H9 (cell line): Measurements from ENCODE around the gene HCFC2. TPM values are rescaled to one million over a fixed set of nuclear protein-coding genes. Genes with fewer than 3 reads are reported as not detected.
A peak's percentile ranks its signal among the peaks of the same experiment; 100 is the strongest.

Source experiments
- DNase-seq: peaks from one replicate; pipeline ENCODE4 v3.0.0-alpha.2; 2017
- H2AFZ ChIP-seq: one replicate; pipeline ENCODE4 v1.6.1; 2013; ENCODE audit warnings: mild to moderate bottlenecking, low read length, control low read depth, moderate library complexity
- H2AK5ac ChIP-seq: 2 replicates; pipeline ENCODE4 v1.6.1; 2013; ENCODE audit warnings: low read length, control low read depth, mixed read lengths; ENCODE audit not compliant: insufficient read length
- H2BK120ac ChIP-seq: one replicate; pipeline ENCODE4 v1.6.1; 2013; ENCODE audit warnings: low read depth, mild to moderate bottlenecking, low read length, control low read depth, inconsistent platforms; ENCODE audit not compliant: poor library complexity, severe bottlenecking
- H2BK12ac ChIP-seq: 2 replicates; pipeline ENCODE4 v1.6.1; 2013; ENCODE audit warnings: low read length, control low read depth, mixed read lengths, low read depth; ENCODE audit not compliant: insufficient read length
- H2BK15ac ChIP-seq: 2 replicates; pipeline ENCODE4 v1.6.1; 2013; ENCODE audit warnings: low read depth, low read length, control low read depth
- H2BK20ac ChIP-seq: one replicate; pipeline ENCODE4 v1.6.1; 2013; ENCODE audit warnings: low read depth, mild to moderate bottlenecking, low read length, control low read depth, inconsistent platforms; ENCODE audit not compliant: poor library complexity, severe bottlenecking
- H2BK5ac ChIP-seq: 2 replicates; pipeline ENCODE4 v1.6.1; 2013; ENCODE audit warnings: low read length, control low read depth, mixed read lengths; ENCODE audit not compliant: insufficient read length
- H3K14ac ChIP-seq: 2 replicates; pipeline ENCODE4 v1.6.1; 2013; ENCODE audit warnings: low read length, control low read depth; ENCODE audit not compliant: insufficient read depth
- H3K18ac ChIP-seq: 2 replicates; pipeline ENCODE4 v1.6.1; 2013; ENCODE audit warnings: low read depth, mild to moderate bottlenecking, mixed read lengths, low read length, control low read depth; ENCODE audit not compliant: insufficient read length
- H3K23ac ChIP-seq: 2 replicates; pipeline ENCODE4 v1.6.1; 2013; ENCODE audit warnings: low read length, control low read depth, mixed read lengths, low read depth; ENCODE audit not compliant: insufficient read length
- H3K23me2 ChIP-seq: 2 replicates; pipeline ENCODE4 v1.6.1; 2013; ENCODE audit warnings: low read depth, mild to moderate bottlenecking, mixed read lengths, low read length, control low read depth; ENCODE audit not compliant: insufficient read length, poor library complexity, severe bottlenecking
- H3K27ac ChIP-seq: 2 replicates; pipeline ENCODE4 v1.5.1; 2013; ENCODE audit warnings: low read length, control low read depth, mixed read lengths, low read depth; ENCODE audit not compliant: insufficient read length
- H3K27me3 ChIP-seq: 2 replicates; pipeline ENCODE4 v1.6.1; 2013; ENCODE audit warnings: low read length, control low read depth, inconsistent platforms; ENCODE audit not compliant: insufficient read depth
- H3K4ac ChIP-seq: 2 replicates; pipeline ENCODE4 v1.6.1; 2013; ENCODE audit warnings: low read depth, mild to moderate bottlenecking, control low read depth, inconsistent platforms, low read length, moderate library complexity
- H3K4me1 ChIP-seq: 2 replicates; pipeline ENCODE4 v1.6.1; 2013; ENCODE audit warnings: low read length, control low read depth, inconsistent platforms; ENCODE audit not compliant: insufficient read depth
- H3K4me2 ChIP-seq: 2 replicates; pipeline ENCODE4 v1.6.1; 2013; ENCODE audit warnings: low read length, control low read depth, mixed read lengths; ENCODE audit not compliant: insufficient read length, insufficient read depth
- H3K56ac ChIP-seq: 2 replicates; pipeline ENCODE4 v1.6.1; 2013; ENCODE audit warnings: low read depth, mild to moderate bottlenecking, mixed read lengths, low read length, control low read depth; ENCODE audit not compliant: insufficient read length
- H3K79me1 ChIP-seq: 2 replicates; pipeline ENCODE4 v1.6.1; 2013; ENCODE audit warnings: low read depth, mild to moderate bottlenecking, moderate library complexity, low read length, control low read depth, inconsistent platforms; ENCODE audit not compliant: insufficient read depth, poor library complexity, severe bottlenecking
- H3K79me2 ChIP-seq: 2 replicates; pipeline ENCODE4 v1.6.1; 2013; ENCODE audit warnings: low read length, control low read depth, inconsistent platforms; ENCODE audit not compliant: insufficient read depth
- H3K9ac ChIP-seq: 2 replicates; pipeline ENCODE4 v1.6.1; 2013; ENCODE audit warnings: low read length, control low read depth, mixed read lengths; ENCODE audit not compliant: insufficient read length; ENCODE audit errors: extremely low read depth
- H3K9me3 ChIP-seq: one replicate; pipeline ENCODE4 v1.6.1; 2013; ENCODE audit warnings: low read depth, low read length, inconsistent platforms; ENCODE audit not compliant: control insufficient read depth
- H3T11ph ChIP-seq: one replicate; pipeline ENCODE4 v1.6.1; 2013; ENCODE audit warnings: mild to moderate bottlenecking, low read length, control low read depth, inconsistent platforms
- H4K20me1 ChIP-seq: one replicate; pipeline ENCODE4 v1.6.1; 2013; ENCODE audit not compliant: control insufficient read depth, insufficient read length, insufficient read depth
- H4K5ac ChIP-seq: 2 replicates; pipeline ENCODE4 v1.6.1; 2013; ENCODE audit warnings: low read depth, mild to moderate bottlenecking, mixed read lengths, low read length, control low read depth; ENCODE audit not compliant: insufficient read length
- H4K8ac ChIP-seq: replicated peaks from 2 replicates; pipeline ENCODE4 v1.6.1; 2013; ENCODE audit warnings: low read length, control low read depth, mixed read lengths, low read depth; ENCODE audit not compliant: insufficient read length
- H4K91ac ChIP-seq: 2 replicates; pipeline ENCODE4 v1.6.1; 2013; ENCODE audit warnings: low read depth, mild to moderate bottlenecking, moderate library complexity, mixed read lengths, low read length, control low read depth; ENCODE audit not compliant: insufficient read length
- H3K27ac Mint-ChIP-seq, 3 experiments: 2 replicates in 2 of 3; 3 replicates in 1 of 3; pipeline ENCODE4 v1.8.0; 2020 to 2021; ENCODE audit warnings: mixed read lengths in 3 of 3, mild to moderate bottlenecking in 1 of 3, moderate library complexity in 1 of 3
- H3K27me3 Mint-ChIP-seq: 2 replicates; pipeline ENCODE4 v1.8.0; 2021; ENCODE audit warnings: low read depth, mild to moderate bottlenecking, moderate library complexity, mixed read lengths
- H3K36me3 Mint-ChIP-seq, 3 experiments: 2 replicates in 2 of 3; 3 replicates in 1 of 3; pipeline ENCODE4 v1.8.0; 2020 to 2021; ENCODE audit warnings: low read depth in 3 of 3, mixed read lengths in 3 of 3; ENCODE audit not compliant: insufficient read depth in 1 of 3
- H3K4me1 Mint-ChIP-seq, 2 experiments: 2 replicates each; pipeline ENCODE4 v1.8.0; 2020; ENCODE audit warnings: mixed read lengths in 2 of 2
- H3K4me3 Mint-ChIP-seq, 2 experiments: 2 replicates in 1 of 2; 3 replicates in 1 of 2; pipeline ENCODE4 v1.8.0; 2020 to 2021; ENCODE audit warnings: mild to moderate bottlenecking in 2 of 2, mixed read lengths in 2 of 2, moderate library complexity in 1 of 2
- H3K9me3 Mint-ChIP-seq, 2 experiments: 2 replicates in 1 of 2; 3 replicates in 1 of 2; pipeline ENCODE4 v1.8.0; 2020; ENCODE audit warnings: mild to moderate bottlenecking in 2 of 2, mixed read lengths in 2 of 2, moderate library complexity in 1 of 2
- WGBS: extraction: QIAGEN DNeasy Blood & Tissue Kit; methylation state at CpG from one replicate; pipeline ENCODE4 v1.1.7; 2013; ENCODE audit warnings: missing lambda C conversion rate, low lambda C conversion rate, mixed read lengths; ENCODE audit not compliant: insufficient read length; ENCODE audit errors: extremely low coverage; 5-methylcytosine and 5-hydroxymethylcytosine counted together
- total RNA-seq: library from RNA; stranded (reverse); gene quantifications from 2 replicates; pipeline ENCODE4 v1.2.1, GENCODE V29; 2021
- TF ChIP-seq, protein P1 (sequence below): fragments of 200-600 bp; sonication (generic); conservative IDR thresholded peaks from 3 replicates; pipeline ENCODE4 v1.8.0; 2021; ENCODE audit warnings: antibody characterized with exemption, mild to moderate bottlenecking

The HCFC2 gene
- total RNA-seq, 1 experiment from 2014 or later, result 1.9 TPM

GRCh38 chr12:104126548-104126947, 62.2 kb downstream of the HCFC2 start:
- H3K9me3 Mint-ChIP-seq, result no peaks in the 10 kb centered on the region
- H2BK120ac ChIP-seq, result no peak overlapping the region
- H4K5ac ChIP-seq, result no peak overlapping the region
- H3K23me2 ChIP-seq, result no peaks in the 10 kb centered on the region
- no peak overlapping the region for H3K4me3 Mint-ChIP-seq
- H3K4me1 Mint-ChIP-seq, result peaks cover 13 to 18% of the 10 kb centered on the region in 2 experiments
- H2AK5ac ChIP-seq, result no peak overlapping the region
- H3K18ac ChIP-seq, result no peak overlapping the region
- no peak overlapping the region for H3K56ac ChIP-seq
- no peak overlapping the region for H3K27ac ChIP-seq
- H3K23ac ChIP-seq, result no peak overlapping the region
- no peak overlapping the region for H2BK5ac ChIP-seq
- H4K8ac ChIP-seq, result no peak overlapping the region
- H3K36me3 Mint-ChIP-seq, result peaks cover 34 to 73% (median 71%) of the 10 kb centered on the region in 3 experiments
- H3K79me2 ChIP-seq, result no peaks in the 10 kb centered on the region; the same call in 1 of the 2 replicates
- no peak overlapping the region for H2BK20ac ChIP-seq
- TF ChIP-seq, protein P1, sequence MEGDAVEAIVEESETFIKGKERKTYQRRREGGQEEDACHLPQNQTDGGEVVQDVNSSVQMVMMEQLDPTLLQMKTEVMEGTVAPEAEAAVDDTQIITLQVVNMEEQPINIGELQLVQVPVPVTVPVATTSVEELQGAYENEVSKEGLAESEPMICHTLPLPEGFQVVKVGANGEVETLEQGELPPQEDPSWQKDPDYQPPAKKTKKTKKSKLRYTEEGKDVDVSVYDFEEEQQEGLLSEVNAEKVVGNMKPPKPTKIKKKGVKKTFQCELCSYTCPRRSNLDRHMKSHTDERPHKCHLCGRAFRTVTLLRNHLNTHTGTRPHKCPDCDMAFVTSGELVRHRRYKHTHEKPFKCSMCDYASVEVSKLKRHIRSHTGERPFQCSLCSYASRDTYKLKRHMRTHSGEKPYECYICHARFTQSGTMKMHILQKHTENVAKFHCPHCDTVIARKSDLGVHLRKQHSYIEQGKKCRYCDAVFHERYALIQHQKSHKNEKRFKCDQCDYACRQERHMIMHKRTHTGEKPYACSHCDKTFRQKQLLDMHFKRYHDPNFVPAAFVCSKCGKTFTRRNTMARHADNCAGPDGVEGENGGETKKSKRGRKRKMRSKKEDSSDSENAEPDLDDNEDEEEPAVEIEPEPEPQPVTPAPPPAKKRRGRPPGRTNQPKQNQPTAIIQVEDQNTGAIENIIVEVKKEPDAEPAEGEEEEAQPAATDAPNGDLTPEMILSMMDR, result no peak
- H3K27me3 ChIP-seq, result no peaks in the 10 kb centered on the region
- no peak overlapping the region for H4K91ac ChIP-seq
- no peak overlapping the region for H3K14ac ChIP-seq
- H3K4me2 ChIP-seq, result no peak overlapping the region
- no peaks in the 10 kb centered on the region for H4K20me1 ChIP-seq
- H3K9ac ChIP-seq, result no peak overlapping the region
- no peaks in the 10 kb centered on the region; the same call in 1 of the 2 replicates for H3K4me1 ChIP-seq
- 0 out of 7 replicates have a peak overlapping the region, but pooled peaks of 1 of the 3 experiments have one; percentile 10 for H3K27ac Mint-ChIP-seq
- no peak for DNase-seq
- H2AFZ ChIP-seq, result no peak overlapping the region
- no CpG with 5 or more reads among the region's 3 CpGs for WGBS
- no peak overlapping the region for H2BK15ac ChIP-seq
- H3K27me3 Mint-ChIP-seq, result no peaks in the 10 kb centered on the region
- no peak overlapping the region for H3K4ac ChIP-seq
- peaks cover 4% of the 10 kb centered on the region for H3K79me1 ChIP-seq
- no peak overlapping the region for H2BK12ac ChIP-seq
- H3K9me3 ChIP-seq, result no peaks in the 10 kb centered on the region
- no peak overlapping the region for H3T11ph ChIP-seq
